ENCODE data around the gene ZNF555.
A peak's percentile ranks its signal among the peaks of the same experiment; 100 is the strongest.
"Not testable (repeated sequence)": the region's sequence is repeated elsewhere in the genome, so short reads cannot be mapped to it uniquely, and the experiment has no call there.

ZNF555 gene

DNA sequence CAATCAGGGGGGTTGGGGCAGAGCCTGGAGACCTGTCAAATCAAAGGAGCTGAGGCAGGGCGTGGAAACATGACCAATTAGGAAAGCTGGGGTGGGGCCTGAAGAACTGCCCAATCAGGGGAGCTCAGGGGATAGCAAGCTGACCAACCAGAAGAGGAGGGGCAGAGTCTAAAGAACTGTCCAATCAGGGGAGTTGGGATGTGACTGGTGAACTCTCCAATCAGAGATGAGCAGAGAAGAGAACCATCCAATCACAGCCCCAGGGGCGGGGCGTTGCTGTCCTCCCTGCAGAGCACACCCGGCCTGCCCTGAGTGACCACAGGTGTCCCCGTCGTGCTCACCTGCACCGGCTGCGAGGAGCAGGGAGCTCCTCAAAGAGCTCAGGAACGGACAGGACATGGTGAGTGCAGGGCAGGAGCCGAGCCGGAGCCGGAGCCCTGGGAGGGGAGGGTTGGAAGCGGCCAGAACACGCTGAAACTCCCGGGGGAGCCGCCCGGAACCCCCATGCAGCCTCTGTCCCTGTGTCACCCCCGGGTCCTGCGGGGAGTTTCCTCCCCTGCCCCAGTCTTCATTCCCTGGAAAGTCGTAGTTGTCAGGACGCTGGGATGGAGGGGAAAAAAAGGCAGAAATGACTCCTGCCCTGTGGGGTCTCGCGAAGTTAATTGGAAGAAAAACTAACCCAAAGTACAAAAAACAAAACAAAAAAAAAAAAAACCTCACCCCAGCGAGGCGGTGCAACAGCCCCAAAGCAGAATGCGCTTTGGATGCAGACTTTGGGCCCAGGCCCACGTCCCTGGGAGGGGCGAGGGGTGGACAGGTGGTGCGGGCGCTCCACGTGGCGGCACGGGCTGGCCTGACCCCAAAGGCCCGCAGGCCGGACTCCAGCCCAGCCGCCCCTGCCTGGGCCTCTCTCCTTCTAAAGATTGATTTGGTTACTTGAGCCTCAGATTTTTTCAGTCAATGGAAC is 26.0 kb downstream of the ZNF555 start, which contains the start of gene ZNF556:
TSS of gene ZNF556 (plus strand) at position 311 of the 967 bp plus-strand sequence. CDS start at position 398, 87 bp downstream.
- FAIRE-seq: no peak

DNA sequence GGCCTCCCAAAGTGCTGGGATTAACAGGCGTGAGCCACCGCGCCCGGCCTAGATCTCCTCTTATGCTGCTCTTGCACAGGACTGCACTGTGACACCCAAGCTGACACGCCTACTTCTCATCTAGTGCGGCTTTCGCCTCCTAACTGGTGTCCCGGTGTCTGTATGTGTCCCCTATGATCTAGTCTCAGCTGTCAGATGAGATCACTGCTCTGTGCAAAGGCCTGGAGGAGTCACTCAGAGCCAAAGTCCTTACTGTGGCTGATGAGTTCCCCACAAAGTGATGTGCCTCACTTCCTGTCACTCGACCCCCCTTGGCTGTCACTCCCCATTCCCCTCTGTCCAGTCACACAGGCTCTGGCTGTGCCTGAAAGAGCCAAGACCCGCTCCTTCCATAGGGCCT is 28.3 kb downstream of the ZNF555 start:
- no peak for DNase-seq (ENCODE audit: low spot score)
- no peak for FAIRE-seq

More for the DNA sequence above, 26.0 kb downstream of the ZNF555 start, which contains the start of gene ZNF556:
- DNase-seq (ENCODE audit: low spot score): peak; percentile 24

DNA sequence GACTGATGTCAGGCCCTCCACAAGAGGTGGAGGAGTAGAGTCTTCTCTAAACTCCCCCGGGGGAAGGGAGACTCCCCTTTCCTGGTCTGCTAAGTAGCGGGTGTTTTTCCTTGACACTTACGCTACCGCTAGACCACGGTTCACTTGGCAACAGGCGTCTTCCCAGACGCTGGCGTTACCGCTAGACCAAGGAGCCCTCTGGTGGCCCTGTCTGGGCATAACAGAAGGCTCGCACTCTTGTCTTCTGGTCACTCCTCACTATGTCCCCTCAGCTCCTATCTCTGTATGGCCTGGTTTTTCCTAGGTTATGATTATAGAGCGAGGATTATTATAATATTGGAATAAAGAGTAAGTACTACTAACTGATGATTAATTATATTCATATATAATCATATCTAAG is 30.9 kb downstream of the ZNF555 start:
- DNase-seq (ENCODE audit: low spot score); FAIRE-seq: not testable (repeated sequence)

DNA sequence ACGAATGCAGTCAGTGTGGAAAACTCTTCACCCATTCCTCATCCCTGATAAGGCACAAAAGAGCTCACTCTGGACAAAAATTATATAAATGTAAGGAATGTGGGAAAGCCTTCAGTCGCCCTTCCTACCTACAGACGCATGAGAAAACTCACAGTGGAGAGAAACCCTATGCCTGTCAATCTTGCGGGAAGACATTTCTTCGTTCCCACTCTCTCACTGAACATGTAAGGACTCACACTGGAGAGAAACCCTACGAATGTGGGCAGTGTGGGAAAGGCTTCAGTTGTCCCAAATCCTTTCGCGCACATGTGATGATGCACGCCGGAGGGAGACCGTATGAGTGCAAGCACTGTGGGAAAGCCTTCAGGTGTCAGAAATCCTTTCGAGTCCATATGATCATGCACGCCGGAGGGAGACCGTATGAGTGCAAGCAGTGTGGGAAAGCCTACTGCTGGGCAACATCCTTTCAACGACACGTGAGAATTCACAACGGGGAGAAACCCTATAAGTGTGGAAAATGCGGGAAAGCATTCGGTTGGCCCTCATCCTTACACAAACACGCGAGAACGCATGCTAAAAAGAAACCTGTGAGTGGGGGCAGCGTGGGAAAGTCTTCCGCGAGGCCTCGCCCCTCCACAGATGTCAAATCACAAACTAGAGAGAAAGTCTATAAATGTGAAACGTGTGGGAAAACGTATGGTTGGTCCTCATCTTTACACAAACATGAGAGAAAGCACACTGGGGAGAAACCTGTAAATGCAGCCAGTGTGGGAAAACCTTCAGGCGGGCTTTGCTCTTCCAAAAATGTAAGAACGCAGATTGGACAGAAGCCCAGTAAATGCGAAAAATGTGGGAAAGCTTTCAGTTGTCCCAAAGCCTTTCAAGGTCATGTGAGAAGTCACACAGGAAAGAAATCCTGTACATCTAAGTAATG is 36.4 kb downstream of the ZNF555 start:
- FAIRE-seq: no peak
- no peak for DNase-seq (ENCODE audit: low spot score)

DNA sequence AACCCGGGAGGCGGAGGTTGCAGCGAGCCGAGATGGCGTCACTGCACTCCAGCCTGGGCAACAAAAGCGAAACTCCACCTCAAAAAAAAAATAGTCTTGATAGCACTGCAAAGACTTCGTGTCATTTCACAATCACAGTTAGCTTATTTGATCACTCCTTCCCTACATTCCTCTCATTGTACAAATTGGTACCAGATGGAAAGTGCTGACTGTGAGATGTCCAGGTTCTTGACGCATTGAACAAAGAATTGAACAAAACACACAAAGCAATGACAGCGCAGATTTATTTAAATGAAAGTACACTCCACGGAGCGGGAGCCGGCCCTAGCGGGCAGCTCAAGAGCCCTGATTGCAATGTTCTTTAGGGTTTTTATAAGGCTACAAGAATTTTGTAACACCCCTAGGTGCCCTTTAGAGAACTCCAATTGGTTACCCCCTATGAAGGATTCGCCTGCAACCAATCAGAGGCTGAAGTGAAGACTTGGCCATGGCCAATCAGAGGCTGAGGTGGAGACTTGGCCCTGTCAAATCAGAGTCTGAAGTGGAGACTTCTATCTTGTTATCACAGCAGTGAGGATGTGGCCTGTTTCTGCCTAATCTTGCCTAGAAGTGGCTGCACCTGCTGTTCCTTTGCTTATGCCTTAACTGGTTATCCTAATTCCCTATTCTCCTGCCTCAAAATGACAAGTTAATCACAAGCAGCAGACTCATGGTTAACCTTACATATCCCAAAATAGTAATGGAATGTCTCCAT is 42.6 kb downstream of the ZNF555 start:
- no peak for DNase-seq (ENCODE audit: low spot score)
- no peak for FAIRE-seq

DNA sequence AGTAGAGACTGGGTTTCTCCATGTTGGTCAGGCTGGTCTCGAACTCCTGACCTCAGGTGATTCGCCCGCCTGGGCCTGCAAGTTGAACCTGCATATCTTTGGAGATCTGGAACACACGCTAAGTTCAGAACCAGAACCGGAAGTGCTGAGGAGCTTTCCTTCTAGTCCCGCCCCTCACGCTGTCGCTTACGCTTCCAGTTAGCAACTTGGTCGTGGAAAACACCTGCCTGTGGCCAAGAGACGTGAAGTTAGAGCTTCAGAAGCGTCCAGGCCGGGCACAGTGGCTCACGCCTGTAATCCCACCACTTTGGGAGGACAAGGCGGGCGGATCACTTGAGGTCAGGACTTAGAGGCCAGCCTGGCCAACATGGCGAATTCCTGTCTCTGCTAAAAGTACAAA is 44.5 kb downstream of the ZNF555 start:
- DNase-seq (ENCODE audit: low spot score) (no peak), FAIRE-seq (no peak)

DNA sequence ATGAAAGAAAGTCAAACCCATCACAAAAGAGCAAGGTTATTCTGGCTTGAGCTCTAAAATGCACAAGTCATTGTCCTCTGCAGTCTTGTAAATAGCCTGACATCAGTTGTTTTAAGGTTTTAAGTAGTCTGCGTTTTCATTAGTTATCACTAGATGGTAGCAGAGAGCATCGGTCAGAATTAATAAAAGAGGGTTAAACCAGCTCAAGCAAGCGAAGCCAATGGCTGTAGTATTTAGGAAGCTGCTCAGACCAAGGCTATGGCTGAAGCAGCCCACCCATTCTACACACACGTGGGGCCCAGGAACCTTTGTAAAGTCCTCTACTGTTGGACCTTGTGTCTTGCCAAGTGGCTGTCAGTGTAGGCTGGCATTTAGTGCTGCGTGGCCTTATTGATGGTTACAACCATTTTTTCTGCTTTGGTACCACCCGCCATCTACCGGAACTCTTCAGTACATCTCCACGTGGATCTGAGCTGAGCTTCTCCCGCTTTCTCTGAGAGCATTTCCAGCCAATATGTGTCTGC is 46.2 kb downstream of the ZNF555 start:
- DNase-seq (ENCODE audit: low spot score) (peak; percentile 65), FAIRE-seq (peak; percentile 52)

DNA sequence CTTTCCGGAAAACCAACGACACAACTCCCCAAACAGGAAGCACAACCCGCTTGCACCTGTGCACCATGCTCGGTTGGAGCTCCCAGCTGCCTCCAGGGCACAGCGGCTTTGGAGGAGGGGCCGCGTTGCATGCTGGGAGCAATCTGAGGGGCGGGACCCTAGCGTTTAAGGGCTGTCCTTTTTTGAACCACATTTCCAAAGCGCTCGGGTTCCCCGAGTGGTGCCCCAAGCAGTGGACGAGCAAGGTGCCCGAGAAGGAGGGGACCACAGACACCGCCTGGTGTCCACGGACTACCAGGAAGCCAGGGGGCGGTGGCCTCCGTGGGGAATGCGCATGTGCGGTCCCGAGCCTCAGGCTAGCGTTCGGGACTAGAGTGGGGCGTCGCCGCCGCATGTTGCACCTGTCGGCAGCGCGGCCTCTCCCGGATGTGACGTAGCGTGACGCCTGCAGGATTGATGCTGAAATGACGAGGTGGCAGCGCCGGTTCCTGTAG is 47.5 kb downstream of the ZNF555 start:
- DNase-seq (ENCODE audit: low spot score) (no peak), FAIRE-seq (no peak)

DNA sequence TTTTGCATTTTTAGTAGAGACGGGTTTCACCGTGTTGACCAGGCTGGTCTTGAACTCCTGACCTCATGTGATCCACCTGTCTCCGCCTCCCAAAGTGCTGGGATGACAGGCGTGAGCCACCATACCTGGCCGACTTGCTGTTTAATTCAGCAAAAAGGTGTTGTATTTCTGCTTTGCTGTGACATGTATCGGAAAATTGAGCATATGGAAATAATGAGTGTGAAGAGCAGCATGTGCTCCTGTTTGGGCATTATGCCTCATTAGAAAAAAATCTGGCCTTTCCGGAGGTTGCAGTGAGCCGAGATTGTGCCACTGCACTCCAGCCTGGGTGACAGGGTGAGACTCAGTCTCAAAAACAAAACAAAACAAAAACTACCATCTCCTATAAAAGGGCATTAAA is 49.3 kb downstream of the ZNF555 start:
- not testable (repeated sequence) for DNase-seq (ENCODE audit: low spot score); FAIRE-seq

DNA sequence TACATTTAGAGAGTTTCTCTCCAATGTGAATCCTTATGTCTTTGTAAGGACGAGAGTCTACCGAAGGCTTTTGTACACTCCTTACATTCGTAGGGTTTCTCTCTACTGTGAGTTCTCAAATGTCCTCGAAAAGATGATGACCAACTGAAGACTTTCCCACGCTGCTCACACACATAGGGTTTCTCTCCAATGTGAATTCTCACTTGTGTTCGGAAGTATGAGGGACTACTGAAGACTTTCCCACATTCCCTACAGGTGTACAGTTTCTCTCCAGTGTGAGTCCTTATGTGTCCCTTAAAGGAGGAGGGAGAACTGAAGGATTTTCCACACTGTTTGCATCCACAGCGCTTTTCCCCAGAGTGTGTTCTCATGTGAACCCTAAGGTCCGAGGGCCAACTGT is 55.4 kb downstream of the ZNF555 start:
- no peak for FAIRE-seq

DNA sequence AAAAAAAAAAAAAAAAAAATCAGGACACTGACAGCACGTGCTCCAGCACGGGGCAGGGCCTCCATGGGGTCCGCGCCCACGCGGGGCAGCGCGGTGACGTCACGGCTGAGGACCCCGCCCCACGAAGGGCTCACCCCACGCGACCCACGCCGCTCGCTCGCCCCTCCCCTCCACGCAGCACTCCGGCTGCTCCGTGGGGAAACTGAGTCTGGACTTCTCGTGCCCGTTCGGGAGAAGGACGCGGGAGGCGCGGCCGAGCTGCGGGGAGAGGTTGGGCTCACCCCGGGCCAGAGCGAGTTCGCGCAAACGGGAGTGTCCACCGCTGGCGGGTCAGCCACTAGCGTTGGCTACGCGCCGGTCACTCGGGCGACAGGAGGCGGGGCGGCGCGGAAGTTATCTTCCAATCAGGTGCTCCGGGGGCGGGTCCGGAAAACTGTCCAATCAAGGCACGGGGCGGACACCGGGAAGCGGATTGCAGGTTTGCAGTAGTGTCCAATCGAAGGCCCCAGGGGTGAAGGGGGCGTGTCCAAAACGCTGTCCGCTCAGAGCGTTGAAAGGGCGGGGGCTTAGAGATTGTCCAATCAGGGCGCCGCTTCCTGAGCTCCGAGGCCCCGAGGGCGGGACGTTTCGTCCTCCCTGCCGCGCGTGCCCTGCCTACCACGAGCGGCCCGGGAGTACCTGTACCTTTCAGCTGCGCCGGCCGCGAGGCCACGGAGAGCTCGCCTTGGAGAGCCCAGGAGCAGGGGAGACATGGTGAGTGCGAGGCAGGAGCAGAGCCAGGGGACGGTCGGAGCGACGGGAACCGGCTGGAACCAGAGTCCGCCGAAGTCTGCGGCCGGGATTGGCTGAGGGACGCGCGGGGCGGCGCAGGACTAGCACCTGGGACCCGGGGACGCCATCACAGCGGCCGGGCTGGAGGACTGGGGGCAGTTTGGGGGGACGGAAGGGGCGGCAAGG is 59.3 kb downstream of the ZNF555 start, which contains the start of gene ZNF57:
TSS of gene ZNF57 (plus strand) at position 633 of the 957 bp plus-strand sequence. CDS start at position 751, 118 bp downstream.
- DNase-seq (ENCODE audit: low spot score) (peak; percentile 97), FAIRE-seq (peak; percentile 93)

More for the DNA sequence above, 55.4 kb downstream of the ZNF555 start:
- DNase-seq (ENCODE audit: low spot score): no peak

DNA sequence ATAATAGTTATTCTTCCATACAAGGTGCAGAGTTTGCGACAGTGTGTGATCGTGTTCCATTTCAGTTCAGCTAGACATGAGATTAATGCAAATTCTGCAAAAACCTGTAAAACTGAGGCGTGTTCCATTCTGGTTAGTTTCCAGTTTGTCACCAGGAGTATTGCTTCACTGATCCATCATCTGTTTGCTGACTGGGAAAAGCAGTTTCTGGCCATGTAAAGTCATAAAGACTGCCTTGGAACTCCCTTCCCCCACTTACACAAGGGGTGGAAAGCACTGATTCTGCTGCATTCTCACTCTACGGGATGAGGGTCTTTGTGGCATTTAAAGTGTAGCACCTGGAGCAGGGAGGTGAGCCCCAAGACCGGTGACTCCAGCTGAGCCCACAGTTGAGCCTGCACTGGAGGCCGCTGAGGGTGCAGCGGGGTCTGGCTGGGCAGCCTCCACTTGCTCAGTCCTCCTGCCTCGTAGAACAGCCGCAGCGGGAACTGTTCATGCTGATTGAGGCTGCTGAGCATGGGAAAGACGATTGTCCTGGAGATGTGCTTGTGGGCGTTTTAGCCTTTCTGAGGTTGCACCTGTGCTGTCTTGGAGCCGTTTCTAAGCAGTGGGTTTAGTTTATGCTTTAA is 61.4 kb downstream of the ZNF555 start:
- FAIRE-seq (no peak), DNase-seq (ENCODE audit: low spot score) (no peak)

DNA sequence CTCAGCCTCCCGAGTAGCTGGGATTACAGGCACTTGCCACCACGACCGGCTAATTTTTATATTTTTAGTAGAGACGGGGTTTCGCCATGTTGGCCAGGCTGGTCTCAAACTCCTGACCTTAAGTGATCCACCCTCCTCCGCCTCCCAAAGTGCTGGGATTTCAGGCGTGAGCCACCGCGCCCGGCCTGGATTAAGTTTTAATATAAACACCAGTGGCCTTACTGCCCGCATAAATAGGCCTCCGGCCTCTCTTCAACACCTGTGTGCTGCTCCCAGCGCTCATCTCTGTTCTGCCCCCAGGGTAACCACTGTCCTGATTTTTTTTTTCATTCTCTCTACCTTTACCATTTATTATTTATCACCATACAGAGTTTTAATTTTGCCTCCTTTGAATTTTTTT is 62.1 kb downstream of the ZNF555 start:
- not testable (repeated sequence) for DNase-seq (ENCODE audit: low spot score); FAIRE-seq

DNA sequence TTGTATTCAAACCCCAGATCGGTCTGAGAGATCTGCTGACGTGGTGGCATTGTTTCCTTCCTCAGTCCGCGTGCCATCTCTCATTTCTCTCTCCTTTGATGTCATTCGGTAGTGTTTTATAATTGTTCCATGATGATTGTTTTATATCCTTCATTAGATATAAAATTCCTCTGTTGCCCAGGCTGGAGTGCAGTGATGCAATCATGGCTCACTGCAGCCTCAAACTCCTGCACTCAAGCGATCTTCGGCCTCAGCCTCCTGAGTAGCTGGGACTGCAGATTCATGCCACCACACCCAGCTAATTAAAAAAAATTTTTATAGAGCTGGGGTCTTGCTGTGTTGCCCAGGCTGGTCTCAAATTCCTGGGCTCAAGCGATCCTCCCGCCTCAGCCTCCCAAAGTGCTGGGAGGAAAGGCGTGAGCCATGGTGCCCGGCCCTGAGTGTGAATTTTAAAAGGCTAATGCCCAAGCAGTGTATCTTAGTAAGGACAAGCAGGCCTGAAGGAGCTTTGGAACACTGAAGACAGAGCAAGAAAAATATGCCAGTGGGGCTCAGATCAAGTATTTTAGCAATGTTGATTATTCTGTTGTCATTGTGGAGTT is 64.7 kb downstream of the ZNF555 start:
- FAIRE-seq (no peak), DNase-seq (ENCODE audit: low spot score) (no peak)

DNA sequence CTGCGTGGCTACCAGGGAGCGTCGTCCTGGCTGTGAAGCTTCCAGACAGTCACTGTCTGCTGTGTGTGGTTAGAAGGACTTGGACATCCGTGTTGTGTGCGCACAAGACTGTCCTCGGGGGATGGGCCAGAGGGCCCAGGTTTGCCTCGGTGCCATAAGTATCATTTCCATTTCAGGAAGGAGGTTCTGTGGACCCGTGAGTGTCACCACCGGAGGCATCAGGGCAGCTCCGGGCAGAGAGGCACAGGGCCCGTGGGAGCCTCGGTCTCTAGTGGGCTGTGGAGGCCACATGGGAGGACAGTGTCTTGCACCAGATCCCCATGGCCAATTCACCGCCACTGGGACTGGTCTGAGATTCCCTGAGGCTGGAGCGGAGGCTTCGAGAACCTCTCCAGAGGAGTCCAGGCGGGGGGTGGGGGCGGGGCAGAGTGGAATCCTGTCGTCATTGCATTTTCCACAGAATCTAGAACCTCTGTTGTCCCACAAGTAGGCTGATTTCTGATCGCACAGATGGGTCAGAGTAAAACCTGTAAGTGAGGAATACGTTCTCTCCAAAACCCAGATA is 65.4 kb downstream of the ZNF555 start:
- FAIRE-seq (no peak), DNase-seq (ENCODE audit: low spot score) (no peak)
